Measurements from ENCODE around the gene TMEM238. TPM values are rescaled to one million over a fixed set of nuclear protein-coding genes. Genes with fewer than 3 reads are reported as not detected.
"Not testable (repeated sequence)": the region's sequence is repeated elsewhere in the genome, so short reads cannot be mapped to it uniquely, and the experiment has no call there.

Gene TMEM238
- total RNA-seq, 4 donors from 2014 or later: 6.3 to 37.1 (median 29.3) TPM

DNA sequence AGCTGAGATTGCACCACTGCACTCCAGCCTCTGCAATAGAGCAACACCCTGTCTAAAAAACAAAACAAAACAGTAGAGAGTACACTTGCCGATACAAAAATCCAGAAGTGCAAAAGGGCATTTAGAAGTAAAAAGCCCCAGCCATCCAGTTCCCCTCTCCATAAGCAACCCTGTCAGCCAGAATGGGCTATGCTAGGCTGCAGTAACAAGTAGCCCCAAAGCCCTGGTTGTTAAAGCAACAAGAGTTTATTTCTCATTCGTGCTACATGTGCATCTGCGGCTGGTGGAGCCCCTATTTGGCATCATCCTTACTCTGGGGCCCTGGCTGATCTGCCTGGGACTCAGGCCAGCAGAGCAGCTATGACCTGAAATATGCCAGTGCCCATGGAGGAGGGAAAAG lies 40.4 kb upstream of the TMEM238 start:
- 75% methylated on average over 3 of the region's 3 CpGs for WGBS
- H3K9me3 ChIP-seq: no peaks in the 10 kb centered on the region
- H3K36me3 ChIP-seq: no peaks in the 10 kb centered on the region
- H3K27me3 ChIP-seq: peaks cover 28% of the 10 kb centered on the region
- no peak for TF ChIP-seq POLR2A (IDR thresholded peaks at IDR 0.05)
- TF ChIP-seq POLR2AphosphoS5 (IDR thresholded peaks at IDR 0.05): no peak
- no peak for TF ChIP-seq EP300 (IDR thresholded peaks at IDR 0.05)
- TF ChIP-seq, protein P1, sequence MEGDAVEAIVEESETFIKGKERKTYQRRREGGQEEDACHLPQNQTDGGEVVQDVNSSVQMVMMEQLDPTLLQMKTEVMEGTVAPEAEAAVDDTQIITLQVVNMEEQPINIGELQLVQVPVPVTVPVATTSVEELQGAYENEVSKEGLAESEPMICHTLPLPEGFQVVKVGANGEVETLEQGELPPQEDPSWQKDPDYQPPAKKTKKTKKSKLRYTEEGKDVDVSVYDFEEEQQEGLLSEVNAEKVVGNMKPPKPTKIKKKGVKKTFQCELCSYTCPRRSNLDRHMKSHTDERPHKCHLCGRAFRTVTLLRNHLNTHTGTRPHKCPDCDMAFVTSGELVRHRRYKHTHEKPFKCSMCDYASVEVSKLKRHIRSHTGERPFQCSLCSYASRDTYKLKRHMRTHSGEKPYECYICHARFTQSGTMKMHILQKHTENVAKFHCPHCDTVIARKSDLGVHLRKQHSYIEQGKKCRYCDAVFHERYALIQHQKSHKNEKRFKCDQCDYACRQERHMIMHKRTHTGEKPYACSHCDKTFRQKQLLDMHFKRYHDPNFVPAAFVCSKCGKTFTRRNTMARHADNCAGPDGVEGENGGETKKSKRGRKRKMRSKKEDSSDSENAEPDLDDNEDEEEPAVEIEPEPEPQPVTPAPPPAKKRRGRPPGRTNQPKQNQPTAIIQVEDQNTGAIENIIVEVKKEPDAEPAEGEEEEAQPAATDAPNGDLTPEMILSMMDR (IDR thresholded peaks at IDR 0.05): no peak
- DNase-seq (ENCODE audit: low spot score in 2 of 2): no peak
- H3K27ac ChIP-seq: no peak overlapping the region
- H3K4me1 ChIP-seq: peaks cover 3% of the 10 kb centered on the region
- no peak overlapping the region for H3K4me3 ChIP-seq

DNA sequence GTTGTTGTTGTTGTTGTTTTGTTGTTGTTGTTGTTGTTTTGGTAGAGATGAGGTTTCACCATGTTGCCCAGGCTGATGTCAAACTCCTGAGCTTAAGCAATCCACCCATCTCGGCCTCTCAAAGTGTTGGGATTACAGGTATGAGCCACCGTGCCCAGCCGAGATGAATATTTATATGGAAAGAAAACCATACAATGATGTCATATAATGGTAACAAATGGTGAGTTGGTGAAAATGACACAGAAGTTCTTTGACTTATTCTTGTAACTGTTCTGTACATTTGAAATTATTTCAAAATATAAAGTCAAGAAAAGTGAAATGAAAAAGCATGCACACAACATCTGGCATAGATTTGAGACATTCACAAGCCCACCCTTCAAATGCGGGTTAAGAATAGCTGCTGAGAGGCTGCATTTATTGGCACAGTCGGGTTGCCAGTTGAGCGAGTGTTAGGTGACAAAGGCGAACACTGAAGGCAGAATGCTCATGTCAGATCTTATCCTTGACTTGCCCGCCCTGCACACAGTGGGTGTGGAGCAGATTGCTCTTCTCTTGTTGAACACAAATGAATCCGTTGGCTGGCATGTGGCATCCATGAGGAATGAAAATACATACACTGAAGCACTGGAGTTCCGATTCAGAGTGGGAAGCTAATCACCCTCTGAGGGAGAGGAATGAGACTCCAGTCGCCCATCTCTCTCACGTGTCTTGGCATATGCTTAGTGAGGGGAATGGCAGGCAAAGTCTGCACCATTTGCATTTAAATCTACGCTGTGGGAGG lies 39.3 kb upstream of the TMEM238 start:
- Histone ChIP-seq H3K36me3 (no peaks in the 10 kb centered on the region), H3K4me3 (no peak overlapping the region), H3K4me1 (peaks cover 3% of the 10 kb centered on the region), H3K27ac (no peak overlapping the region), H3K27me3 (peaks cover 18% of the 10 kb centered on the region), H3K9me3 (no peaks in the 10 kb centered on the region)
- 28% methylated on average over 13 of the region's 13 CpGs for WGBS
- DNase-seq (ENCODE audit: low spot score in 2 of 2): no peak
- TF ChIP-seq POLR2AphosphoS5 (IDR thresholded peaks at IDR 0.05) (no peak), EP300 (IDR thresholded peaks at IDR 0.05) (no peak), POLR2A (IDR thresholded peaks at IDR 0.05) (no peak)
- TF ChIP-seq, protein P1 (IDR thresholded peaks at IDR 0.05): no peak

DNA sequence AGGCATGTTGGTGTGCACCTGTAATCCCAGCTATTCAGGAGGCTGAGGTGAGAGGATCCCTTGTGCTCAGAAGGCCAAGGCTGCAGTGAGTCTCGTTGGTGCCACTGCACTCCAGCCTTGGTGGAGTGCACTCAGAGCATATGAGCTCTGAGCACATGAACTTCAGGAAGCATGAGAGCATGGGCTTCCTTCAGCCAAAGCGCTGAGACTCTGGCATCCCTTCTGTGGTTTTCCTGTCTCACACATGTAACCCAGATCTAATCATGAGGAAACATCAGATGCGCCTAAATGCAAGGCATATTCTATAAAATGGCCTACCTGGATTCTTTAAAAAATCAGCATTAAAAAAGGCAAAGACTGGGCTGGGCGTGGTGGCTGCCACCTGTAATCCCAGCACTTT lies 37.2 kb upstream of the TMEM238 start:
- peaks cover 11% of the 10 kb centered on the region for H3K27me3 ChIP-seq
- DNase-seq (ENCODE audit: low spot score in 2 of 2); H3K36me3 ChIP-seq; H3K4me3 ChIP-seq; H3K27ac ChIP-seq; H3K9me3 ChIP-seq; H3K4me1 ChIP-seq: not testable (repeated sequence)
- WGBS: 58% methylated on average over 4 of the region's 4 CpGs

DNA sequence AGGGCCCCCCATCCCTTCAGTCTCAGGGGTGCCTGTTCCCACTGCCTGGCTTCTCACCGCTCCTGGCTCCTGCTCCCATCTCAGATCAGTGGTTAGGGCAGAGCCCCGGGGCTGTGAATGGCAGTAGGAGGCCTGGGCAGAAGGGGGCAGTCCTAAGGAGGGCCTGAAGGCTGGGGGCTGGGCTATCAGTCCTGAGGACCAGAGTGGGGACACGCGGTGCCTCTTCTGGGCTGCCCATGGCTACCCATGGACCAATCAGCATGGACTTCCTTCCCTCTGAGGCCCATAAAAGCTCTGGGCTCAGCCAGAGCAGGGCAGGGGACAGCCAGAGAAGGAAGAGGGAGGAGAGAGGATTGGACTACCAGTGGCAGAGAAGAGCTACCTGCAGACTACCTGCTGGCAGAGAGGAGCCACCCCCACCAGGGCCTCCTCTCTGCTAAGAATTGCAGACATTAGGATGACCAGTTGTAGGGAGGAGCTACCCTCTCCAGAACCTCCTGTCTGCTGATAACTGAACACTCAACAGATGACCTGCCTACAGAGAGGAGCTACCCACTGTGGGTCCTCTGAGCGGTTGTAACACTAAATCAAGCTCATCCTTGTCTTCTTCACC lies 35.6 kb upstream of the TMEM238 start:
- WGBS: 71% methylated on average over 3 of the region's 5 CpGs
- no peaks in the 10 kb centered on the region for H3K9me3 ChIP-seq
- TF ChIP-seq, protein P1 (IDR thresholded peaks at IDR 0.05): no peak
- TF ChIP-seq POLR2AphosphoS5 (IDR thresholded peaks at IDR 0.05): no peak
- no peak for TF ChIP-seq POLR2A (IDR thresholded peaks at IDR 0.05)
- H3K27me3 ChIP-seq: peaks cover 9% of the 10 kb centered on the region
- no peak for DNase-seq (ENCODE audit: low spot score in 2 of 2)
- H3K4me1 ChIP-seq: peaks cover 3% of the 10 kb centered on the region
- H3K27ac ChIP-seq: no peak overlapping the region
- H3K36me3 ChIP-seq: no peaks in the 10 kb centered on the region
- no peak overlapping the region for H3K4me3 ChIP-seq

DNA sequence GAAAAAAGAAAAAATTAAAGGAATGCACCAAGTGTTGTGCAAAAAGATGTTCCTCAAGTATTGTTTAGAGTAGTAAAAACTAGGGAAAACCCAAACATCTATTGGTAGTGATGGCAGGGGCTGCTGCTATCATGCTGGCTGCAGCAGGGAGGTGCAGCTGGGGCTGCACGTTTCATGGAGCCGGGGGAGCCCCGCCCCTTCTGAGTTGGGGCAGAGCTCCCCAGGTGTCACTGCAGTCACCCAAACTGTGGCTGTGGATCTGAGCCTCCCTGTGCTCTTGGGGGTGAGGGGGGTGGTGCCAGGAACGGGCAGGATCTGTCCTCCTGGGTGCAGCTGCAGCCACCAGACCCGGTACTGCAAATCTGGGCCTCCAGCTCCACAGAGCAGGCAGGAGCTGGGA lies 35.0 kb upstream of the TMEM238 start:
- TF ChIP-seq POLR2AphosphoS5 (IDR thresholded peaks at IDR 0.05) (no peak), POLR2A (IDR thresholded peaks at IDR 0.05) (no peak), EP300 (IDR thresholded peaks at IDR 0.05) (no peak)
- TF ChIP-seq, protein P1 (IDR thresholded peaks at IDR 0.05): no peak
- no peak for DNase-seq (ENCODE audit: low spot score in 2 of 2)
- Histone ChIP-seq H3K27ac (no peak overlapping the region), H3K4me3 (no peak overlapping the region), H3K4me1 (peaks cover 3% of the 10 kb centered on the region), H3K27me3 (peaks cover 5% of the 10 kb centered on the region), H3K9me3 (no peaks in the 10 kb centered on the region), H3K36me3 (no peaks in the 10 kb centered on the region)
- WGBS: 48% methylated on average over 4 of the region's 5 CpGs
